GM19395 (cell line): ENCODE measurements around the gene NHEJ1.
A peak's percentile ranks its signal among the peaks of the same experiment; 100 is the strongest.

ENCODE experiments used
- ATAC-seq: cut with Tn5 transposase; IDR thresholded peaks from one replicate; pipeline ENCODE4 v1.9.1; 2021; ENCODE audit warnings: mild to moderate bottlenecking, moderate library complexity; ENCODE audit not compliant: unreplicated experiment

Gene NHEJ1

GRCh38 chr2:219031005-219031738, 129.4 kb downstream of the NHEJ1 start:
- no peak for ATAC-seq

DNA sequence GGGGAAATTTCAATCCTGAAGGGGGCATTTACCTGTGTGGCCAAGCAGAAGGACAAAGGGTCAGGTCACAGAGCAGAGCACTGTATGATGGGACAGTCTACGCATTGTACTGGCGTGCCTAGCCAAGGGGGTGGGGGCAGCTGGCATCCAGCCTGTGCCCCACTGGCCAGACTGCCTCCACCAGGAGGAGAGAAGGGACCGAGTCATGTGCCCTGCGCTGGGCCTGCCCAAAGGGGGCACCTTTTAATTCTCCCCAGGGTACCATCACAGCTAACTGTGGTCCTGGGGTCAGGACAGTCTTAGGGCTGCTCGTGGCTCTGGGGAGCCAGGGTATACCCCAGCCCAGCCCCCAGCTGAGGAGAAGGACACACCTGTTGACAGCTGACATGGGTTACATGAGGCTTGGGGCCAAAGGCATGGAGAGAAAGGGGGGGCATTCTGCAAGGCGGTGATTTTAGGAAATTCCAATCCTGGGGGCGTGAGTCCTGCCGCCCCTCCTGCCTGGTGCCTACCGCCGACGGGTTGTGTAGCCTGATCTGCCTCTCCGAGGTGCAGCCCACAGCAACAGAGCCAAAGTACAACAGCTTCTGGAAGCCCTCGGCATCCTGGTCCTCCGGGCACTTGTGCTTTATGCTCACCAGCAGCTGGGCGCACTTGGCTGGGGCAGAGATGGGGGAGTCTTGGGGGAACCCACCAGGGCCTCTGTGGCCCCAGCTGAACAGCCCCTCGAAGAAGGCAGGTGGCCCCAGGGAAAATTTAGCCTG, 130.3 kb downstream of the NHEJ1 start:
- ATAC-seq, result no peak

DNA sequence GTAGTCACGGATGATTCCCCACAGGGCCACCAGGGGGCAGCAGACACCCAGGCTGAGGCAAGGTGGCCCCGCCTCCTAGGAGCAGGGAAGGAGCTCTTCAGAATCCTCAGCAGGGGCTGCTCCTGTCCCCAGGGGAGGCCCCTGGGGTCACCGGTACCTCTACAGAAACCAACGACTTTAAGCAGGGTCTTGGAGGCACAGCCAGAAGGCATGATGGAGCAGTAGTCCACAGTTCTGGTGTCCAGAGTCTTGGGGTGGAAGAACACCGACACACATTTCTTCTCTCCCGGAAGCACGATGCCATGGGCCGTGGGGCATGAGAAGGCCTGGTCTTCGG, 130.8 kb downstream of the NHEJ1 start:
- ATAC-seq, result peak; percentile 86

- peak; percentile 38 for ATAC-seq
Observed at GRCh38 chr2:219028996-219029828, 131.4 kb downstream of the NHEJ1 start.

DNA sequence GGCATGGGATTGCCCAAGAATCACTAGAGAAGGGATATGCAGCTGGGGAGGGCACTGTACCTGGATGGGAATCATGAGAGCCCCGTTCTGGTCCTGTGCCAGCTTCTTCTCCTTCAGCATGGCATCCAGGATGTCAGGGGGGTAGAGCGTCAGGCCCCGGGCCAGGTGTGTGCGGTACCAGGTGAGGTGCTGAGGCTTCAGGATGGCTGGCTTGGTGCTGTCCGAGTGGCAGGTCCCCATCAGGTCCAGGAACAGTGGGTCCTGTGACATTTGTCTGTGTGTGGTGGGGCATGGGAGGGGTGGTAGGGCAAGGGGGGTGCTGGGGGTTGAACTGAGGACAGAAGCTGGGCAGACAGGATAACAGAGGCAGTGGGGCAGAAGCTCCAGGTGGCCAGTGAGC, 132.5 kb downstream of the NHEJ1 start:
- no peak for ATAC-seq

DNA sequence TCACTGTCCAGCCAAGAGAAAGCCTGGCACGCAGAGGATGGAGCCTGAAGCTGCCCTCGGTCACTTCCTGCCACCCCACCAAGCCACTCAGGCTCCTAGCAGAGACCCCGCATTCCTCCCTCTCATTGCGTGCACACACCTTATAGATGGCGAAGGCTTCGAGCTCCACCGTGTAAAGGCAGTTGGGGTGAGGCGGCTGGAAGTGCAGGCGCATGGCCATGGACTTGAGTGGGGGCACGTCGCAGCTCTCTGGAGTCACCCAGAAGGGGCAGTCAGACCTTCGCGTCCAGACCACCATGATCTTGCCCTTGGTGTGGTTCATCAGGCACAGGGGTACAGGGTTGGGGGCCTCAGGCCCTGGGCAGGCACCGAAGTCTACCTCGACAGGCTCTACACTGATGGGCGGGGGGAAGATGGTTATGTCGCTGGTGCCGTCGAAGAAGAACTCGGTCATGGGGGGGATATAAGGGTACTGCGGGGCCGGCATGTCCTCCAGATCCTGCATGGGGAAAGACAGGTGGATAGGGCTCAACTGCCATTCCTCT, 133.0 kb downstream of the NHEJ1 start:
- ATAC-seq, result no peak

- no peak for ATAC-seq
Observed at GRCh38 chr2:219026946-219027345, 133.7 kb downstream of the NHEJ1 start.

DNA sequence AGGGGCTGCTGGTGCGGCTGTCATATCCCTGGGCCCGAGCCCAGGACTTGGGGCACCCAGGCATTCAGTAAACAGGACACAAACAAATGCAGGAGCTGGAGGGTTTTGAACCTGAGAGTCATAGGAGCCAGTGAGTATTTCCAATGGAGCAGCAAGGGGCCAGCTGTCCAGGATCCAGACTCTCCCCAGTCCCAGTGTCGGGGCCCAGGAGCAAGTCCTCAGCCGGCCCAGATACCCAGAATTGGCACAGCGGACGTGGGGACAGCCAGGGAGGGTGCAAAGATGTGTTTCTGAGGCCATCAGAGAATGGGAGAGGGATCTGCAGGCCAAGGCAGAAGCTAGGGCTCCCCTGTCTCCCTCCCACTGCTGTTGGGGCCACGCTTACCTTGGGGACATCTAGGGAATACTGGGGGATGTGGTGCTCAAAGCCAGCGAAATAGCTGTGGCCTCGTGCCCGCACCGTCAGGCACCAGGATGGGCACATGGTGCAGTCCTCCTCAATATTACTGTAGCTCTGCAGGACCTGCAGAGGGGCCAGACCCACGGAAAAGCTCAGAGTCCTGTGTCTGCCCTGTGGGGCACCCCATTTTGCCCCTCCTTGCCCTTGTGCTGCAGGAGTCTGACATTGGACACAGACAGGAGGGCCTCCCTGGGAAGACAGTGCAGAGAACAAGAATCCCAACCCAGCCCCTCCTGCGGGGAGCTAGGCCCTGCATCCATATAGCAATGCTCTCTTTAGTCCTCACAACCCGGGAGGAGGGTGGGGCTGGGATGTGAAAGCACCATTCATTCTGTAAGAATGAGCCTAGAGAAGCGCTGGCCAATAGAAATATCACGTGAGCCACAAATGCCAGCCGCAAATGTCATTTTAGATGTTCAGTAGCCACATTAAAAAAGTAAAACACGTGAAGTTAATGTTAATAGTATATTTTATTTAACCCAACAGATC, 134.7 kb downstream of the NHEJ1 start:
- ATAC-seq, result no peak
